Large intestine (tissue), 3 donors: Measurements from ENCODE around the gene GPR3. TPM values are rescaled to one million over a fixed set of nuclear protein-coding genes. Genes with fewer than 3 reads are reported as not detected.

Source experiments
- DNase-seq, 2 donors: peaks; one replicate each; pipeline versions ENCODE4 v3.0.0 to v3.0.0-alpha.2; 2013
- H3K27ac ChIP-seq: one replicate; pipeline ENCODE4 v1.5.1; 2013; ENCODE audit warnings: low read length
- H3K27me3 ChIP-seq: 2 replicates; pipeline ENCODE4 v1.6.1; 2013; ENCODE audit warnings: low read length; ENCODE audit not compliant: control insufficient read depth, insufficient read depth
- H3K36me3 ChIP-seq: 2 replicates; pipeline ENCODE4 v1.6.1; 2013; ENCODE audit warnings: low read length; ENCODE audit not compliant: control insufficient read depth, insufficient read depth
- H3K4me1 ChIP-seq: one replicate; pipeline ENCODE4 v1.6.1; 2013; ENCODE audit warnings: low read length; ENCODE audit not compliant: control insufficient read depth, insufficient read depth
- H3K4me3 ChIP-seq: one replicate; pipeline ENCODE4 v1.5.1; 2013; ENCODE audit warnings: low read length
- H3K9me3 ChIP-seq: one replicate; pipeline ENCODE4 v1.6.1; 2013; ENCODE audit warnings: mild to moderate bottlenecking, low read depth, low read length, moderate library complexity; ENCODE audit not compliant: control insufficient read depth
- WGBS: methylation state at CpG from one replicate; pipeline ENCODE4 v1.1.5; 2013; ENCODE audit warnings: low lambda C conversion rate; ENCODE audit not compliant: insufficient coverage; 5-methylcytosine and 5-hydroxymethylcytosine counted together
- polyA plus RNA-seq: library from polyadenylated mRNA; unstranded; fragments of 120-200 nt; gene quantifications from one replicate; pipeline ENCODE4 v1.2.1, GENCODE V29; 2013

Gene GPR3
- polyA plus RNA-seq, 1 donor = 0.27 TPM

- no peak for DNase-seq
- Histone ChIP-seq H3K4me1 (peaks cover 23% of the 10 kb centered on the region), H3K27me3 (peaks cover 7% of the 10 kb centered on the region), H3K9me3 (no peaks in the 10 kb centered on the region), H3K36me3 (no peaks in the 10 kb centered on the region), H3K27ac (no peak overlapping the region), H3K4me3 (no peak overlapping the region)
- no CpG with 5 or more reads among the region's 18 CpGs for WGBS
These were observed 1.3 kb downstream of the GPR3 start for GRCh38 chr1:27393641-27394281.

- no peaks in the 10 kb centered on the region for H3K9me3 ChIP-seq
- H3K27ac ChIP-seq = no peak overlapping the region
- H3K4me3 ChIP-seq = no peak overlapping the region
- no CpG with 5 or more reads among the region's 9 CpGs for WGBS
- DNase-seq = no peak
- peaks cover 7% of the 10 kb centered on the region for H3K27me3 ChIP-seq
- no peaks in the 10 kb centered on the region for H3K36me3 ChIP-seq
- H3K4me1 ChIP-seq = peaks cover 28% of the 10 kb centered on the region
These were observed 1.8 kb downstream of the GPR3 start for GRCh38 chr1:27394282-27394658.

- Histone ChIP-seq H3K27me3 (peaks cover 7% of the 10 kb centered on the region), H3K36me3 (no peaks in the 10 kb centered on the region), H3K9me3 (no peaks in the 10 kb centered on the region), H3K4me1 (peaks cover 33% of the 10 kb centered on the region), H3K27ac (no peak overlapping the region), H3K4me3 (no peak overlapping the region)
- no CpG with 5 or more reads among the region's 1 CpG for WGBS
- DNase-seq = no peak
These were observed 2.5 kb downstream of the GPR3 start for GRCh38 chr1:27394925-27395324.

- Histone ChIP-seq H3K4me3 (no peak overlapping the region), H3K27ac (no peak overlapping the region), H3K4me1 (peaks cover 33% of the 10 kb centered on the region), H3K27me3 (peaks cover 7% of the 10 kb centered on the region), H3K36me3 (no peaks in the 10 kb centered on the region), H3K9me3 (no peaks in the 10 kb centered on the region)
- no CpG with 5 or more reads among the region's 10 CpGs for whole genome bisulfite sequencing
- DNase-seq = peak; percentile 34 to 53
These were observed 3.2 kb downstream of the GPR3 start for GRCh38 chr1:27395441-27396195.

DNA sequence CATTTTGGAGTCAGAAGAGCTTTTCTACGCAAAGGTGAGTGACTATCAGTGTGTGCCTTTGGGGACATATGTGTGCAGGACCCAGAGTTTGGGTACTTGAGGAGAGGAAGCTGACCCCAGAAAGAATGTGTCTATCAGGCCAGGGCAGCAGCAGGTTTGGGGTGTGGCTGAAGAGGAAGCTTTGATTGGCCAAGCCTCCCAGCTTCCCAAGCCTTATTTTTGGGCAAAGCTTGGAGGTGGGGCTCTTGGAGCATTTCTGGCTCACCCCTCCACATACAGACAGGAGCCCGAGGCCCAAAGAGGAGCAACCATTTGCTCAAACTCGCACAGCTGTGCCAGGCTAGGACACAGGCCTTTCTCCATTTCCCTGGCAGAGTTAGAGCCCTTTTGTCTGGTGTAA, 4.7 kb downstream of the GPR3 start:
- Histone ChIP-seq H3K9me3 (no peaks in the 10 kb centered on the region), H3K4me3 (no peak overlapping the region), H3K27me3 (peaks cover 2% of the 10 kb centered on the region), H3K36me3 (no peaks in the 10 kb centered on the region), H3K27ac (no peak overlapping the region), H3K4me1 (peaks cover 28% of the 10 kb centered on the region)
- no peak for DNase-seq
- WGBS = no CpG with 5 or more reads among the region's 3 CpGs

DNA sequence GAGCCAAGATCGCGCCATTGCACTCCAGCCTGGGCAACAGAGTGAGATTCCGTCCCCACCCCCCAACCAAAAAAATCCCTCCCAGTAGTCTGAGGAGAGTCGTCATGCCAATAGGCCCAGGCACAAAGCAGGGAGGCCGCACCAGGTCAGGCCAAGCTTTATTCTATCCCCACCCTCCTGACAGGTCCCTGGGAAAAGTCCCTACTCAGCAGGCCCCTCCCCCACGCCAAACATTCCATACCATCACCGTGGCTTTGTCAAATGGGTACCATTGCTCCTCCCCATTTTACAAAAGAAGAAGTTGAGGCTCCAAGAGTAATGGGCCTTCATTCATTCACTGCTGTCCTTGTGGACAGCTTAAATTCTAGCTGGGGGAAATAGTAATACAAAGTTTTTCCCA, 5.3 kb downstream of the GPR3 start:
- Histone ChIP-seq H3K4me3 (no peak overlapping the region), H3K4me1 (peaks cover 27% of the 10 kb centered on the region), H3K27ac (no peak overlapping the region), H3K27me3 (peaks cover 2% of the 10 kb centered on the region), H3K36me3 (no peaks in the 10 kb centered on the region), H3K9me3 (no peaks in the 10 kb centered on the region)
- no CpG with 5 or more reads among the region's 7 CpGs for WGBS
- no peak for DNase-seq

GRCh38 chr1:27398405-27399149, 6.2 kb downstream of the GPR3 start:
- no CpG with 5 or more reads among the region's 4 CpGs for WGBS

DNA sequence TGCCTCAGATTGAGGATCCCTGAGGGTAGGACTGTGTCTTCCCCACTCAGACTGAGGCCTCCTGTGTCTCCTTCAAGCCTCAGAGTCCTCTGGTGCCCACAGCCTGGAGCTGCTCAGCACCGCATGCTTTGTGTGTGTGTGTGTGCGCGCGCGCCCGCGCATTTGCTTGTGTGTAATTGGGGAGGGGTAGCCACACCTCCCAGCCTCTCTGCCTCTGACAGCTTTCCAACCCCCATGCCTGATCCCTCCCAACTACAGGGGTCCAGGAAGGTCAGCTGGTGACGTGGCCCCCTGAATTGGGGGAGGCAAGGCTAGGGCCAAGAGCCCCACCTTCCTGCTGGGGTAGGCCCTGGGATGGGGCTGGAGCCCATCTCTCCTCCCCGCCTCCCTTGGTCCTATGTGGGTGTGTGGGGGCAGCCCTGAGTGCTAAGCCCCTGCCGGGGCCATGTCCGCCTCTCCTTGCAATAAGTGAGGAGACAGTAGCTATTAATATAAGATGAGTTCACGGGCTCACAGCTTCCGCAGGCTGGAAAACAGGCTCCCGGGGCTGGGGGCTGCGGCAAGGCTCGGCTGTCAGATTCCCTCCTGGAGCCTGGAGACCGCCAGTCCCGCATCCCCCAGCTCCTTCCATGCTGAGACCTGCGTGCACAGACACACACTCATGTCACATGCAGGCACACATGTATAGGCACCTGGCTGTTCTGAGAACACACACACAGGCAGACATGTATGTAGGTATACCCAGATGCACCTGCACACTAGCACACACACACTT, 7.0 kb downstream of the GPR3 start:
- H3K4me1 ChIP-seq = peaks cover 27% of the 10 kb centered on the region
- WGBS = no CpG with 5 or more reads among the region's 19 CpGs

More at GRCh38 chr1:27398405-27399149, 6.2 kb downstream of the GPR3 start:
- Histone ChIP-seq H3K4me3 (no peak overlapping the region), H3K36me3 (no peaks in the 10 kb centered on the region), H3K9me3 (no peaks in the 10 kb centered on the region), H3K27me3 (no peaks in the 10 kb centered on the region), H3K27ac (no peak overlapping the region), H3K4me1 (peaks cover 25% of the 10 kb centered on the region)
- no peak for DNase-seq

DNA sequence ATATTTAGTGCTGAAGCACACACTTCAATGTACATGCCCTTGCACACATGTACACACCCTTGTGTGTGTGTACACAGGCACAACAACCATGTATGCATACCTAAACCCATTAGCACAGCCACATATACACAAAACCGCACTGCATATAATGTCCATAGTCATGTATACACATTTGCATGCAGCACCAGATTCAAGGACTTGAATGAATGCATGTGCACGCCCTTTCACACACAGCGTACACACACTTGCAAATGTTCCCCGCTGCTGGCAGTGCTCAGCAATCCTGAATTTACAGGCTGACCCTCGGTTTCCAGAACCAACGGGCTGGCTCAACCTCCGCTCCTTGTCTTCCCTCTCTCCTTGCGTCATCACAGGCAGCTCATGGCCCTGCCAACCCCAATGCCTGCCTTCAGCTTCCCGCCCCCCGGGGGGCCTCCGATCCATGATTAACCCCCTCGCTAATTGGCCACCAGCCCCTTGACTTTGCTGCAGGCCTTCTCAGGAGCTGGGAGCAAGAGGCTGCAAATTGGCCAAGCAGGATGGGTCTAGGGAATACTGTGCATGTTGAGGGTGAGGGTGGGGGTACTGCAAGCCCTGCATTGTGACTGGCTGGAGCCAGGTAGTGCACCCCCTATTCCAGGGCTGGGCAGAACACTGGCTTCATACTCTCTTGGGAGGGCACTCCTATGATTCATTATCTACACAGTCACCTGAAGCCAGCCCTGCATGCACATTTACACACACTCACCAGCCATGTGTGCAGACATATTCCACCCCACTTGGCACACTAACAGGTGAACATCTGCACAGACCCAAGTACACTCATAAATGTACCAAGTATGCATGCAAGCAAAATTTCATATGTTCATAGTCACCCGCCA, 7.9 kb downstream of the GPR3 start:
- H3K4me1 ChIP-seq = peaks cover 27% of the 10 kb centered on the region

More for the DNA sequence above, 7.0 kb downstream of the GPR3 start:
- H3K27me3 ChIP-seq = no peaks in the 10 kb centered on the region
- no peak overlapping the region for H3K27ac ChIP-seq
- DNase-seq = peak in 1 of 2 donors; percentile 30
- no peaks in the 10 kb centered on the region for H3K36me3 ChIP-seq
- H3K9me3 ChIP-seq = no peaks in the 10 kb centered on the region
- H3K4me3 ChIP-seq = no peak overlapping the region

More for the DNA sequence above, 7.9 kb downstream of the GPR3 start:
- no CpG with 5 or more reads among the region's 13 CpGs for WGBS
- Histone ChIP-seq H3K36me3 (peaks cover 6% of the 10 kb centered on the region), H3K9me3 (no peaks in the 10 kb centered on the region), H3K27me3 (no peaks in the 10 kb centered on the region), H3K4me3 (no peak overlapping the region), H3K27ac (no peak overlapping the region)
- DNase-seq = no peak
